Measurements from ENCODE around the gene TANGO2. TPM values are rescaled to one million over a fixed set of nuclear protein-coding genes. Genes with fewer than 3 reads are reported as not detected.
A peak's percentile ranks its signal among the peaks of the same experiment; 100 is the strongest.

Gene TANGO2
- total RNA-seq, 1 donor from 2014 or later: 20.9 TPM

DNA sequence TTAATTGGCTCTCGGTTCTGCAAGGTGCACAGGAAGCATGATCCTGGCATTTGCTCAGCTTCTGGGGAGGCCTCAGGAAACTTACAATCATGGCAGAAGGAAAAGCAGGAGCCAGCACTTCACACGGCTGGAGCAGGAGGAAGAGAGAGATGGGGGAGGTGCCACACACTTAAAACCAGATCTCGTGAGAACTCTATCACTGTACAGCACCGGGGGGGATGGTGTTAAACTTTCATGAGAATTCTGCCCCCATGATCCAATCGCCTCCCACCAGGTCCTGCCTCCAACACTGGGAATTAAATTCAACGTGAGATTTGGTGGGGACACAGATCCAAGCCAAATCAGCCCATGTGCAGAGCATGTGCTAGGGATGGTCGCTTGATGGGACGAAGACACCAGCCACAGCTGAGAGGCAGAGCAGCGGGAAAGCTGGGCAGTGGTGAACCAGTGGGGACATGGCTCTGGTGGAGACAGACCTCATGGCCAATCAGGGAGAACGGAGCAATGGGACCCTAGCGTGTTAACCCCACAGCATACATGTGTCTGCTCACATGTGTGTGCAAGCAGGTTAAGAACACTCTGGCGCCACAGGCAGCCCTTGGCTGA, 6.2 kb downstream of the TANGO2 start:
- H3K4me3 ChIP-seq (ENCODE audit: low read depth, low read length): no peak overlapping the region
- H3K27me3 ChIP-seq (ENCODE audit: control insufficient read depth, insufficient read depth, low read length): no peaks in the 10 kb centered on the region
- TF ChIP-seq, protein P1, sequence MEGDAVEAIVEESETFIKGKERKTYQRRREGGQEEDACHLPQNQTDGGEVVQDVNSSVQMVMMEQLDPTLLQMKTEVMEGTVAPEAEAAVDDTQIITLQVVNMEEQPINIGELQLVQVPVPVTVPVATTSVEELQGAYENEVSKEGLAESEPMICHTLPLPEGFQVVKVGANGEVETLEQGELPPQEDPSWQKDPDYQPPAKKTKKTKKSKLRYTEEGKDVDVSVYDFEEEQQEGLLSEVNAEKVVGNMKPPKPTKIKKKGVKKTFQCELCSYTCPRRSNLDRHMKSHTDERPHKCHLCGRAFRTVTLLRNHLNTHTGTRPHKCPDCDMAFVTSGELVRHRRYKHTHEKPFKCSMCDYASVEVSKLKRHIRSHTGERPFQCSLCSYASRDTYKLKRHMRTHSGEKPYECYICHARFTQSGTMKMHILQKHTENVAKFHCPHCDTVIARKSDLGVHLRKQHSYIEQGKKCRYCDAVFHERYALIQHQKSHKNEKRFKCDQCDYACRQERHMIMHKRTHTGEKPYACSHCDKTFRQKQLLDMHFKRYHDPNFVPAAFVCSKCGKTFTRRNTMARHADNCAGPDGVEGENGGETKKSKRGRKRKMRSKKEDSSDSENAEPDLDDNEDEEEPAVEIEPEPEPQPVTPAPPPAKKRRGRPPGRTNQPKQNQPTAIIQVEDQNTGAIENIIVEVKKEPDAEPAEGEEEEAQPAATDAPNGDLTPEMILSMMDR (IDR thresholded peaks at IDR 0.05; ENCODE audit: insufficient read depth, low read length, poor library complexity, severe bottlenecking): no peak
- DNase-seq (ENCODE audit: low read depth): no peak
- peaks cover 3% of the 10 kb centered on the region for H3K36me3 ChIP-seq (ENCODE audit: control insufficient read depth, insufficient read depth, low read length)

DNA sequence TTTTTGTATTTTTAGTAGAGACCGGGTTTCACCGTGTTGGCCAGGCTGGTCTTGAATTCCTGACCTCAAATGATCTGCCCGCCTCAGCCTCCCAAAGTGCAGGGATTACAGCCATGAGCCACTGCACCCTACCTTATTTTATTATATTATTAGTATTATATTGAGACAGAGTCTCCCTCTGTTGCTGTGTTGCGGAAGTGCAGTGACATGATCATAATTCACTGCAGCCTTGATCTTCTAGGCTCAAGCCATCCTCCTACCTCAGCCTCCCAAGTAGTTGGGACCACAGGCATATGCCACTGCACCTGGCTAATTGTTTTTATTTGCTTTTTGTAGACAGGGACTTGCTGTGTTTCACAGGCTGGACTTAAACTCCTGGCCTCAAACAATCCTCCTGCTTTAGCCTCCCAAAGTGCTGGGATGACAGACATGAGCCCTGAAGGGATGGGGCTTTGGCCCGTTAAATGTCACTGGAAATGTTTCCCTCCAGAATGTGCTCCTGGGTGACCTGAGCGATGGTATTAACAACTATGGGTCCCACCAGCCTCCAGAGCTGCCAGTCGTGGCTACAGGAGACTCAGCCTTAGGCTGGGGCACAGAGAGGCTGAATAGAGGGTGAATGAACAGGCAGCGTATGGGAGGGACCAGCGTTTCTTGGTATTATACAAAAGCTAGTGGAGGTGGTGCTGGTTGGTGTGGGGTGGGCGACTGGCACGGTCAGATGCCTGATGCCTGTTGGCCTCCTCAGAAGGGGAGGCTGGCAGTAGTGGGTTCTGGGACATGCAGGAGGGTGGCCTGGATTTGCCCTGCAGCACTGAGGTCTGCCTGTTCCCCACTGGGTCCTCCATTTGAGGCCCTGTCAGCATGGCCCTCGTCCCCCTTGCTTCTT, 7.3 kb downstream of the TANGO2 start:
- no peaks in the 10 kb centered on the region for H3K27me3 ChIP-seq (ENCODE audit: control insufficient read depth, insufficient read depth, low read length)
- peaks cover 3% of the 10 kb centered on the region for H3K36me3 ChIP-seq (ENCODE audit: control insufficient read depth, insufficient read depth, low read length)
- no peak for DNase-seq (ENCODE audit: low read depth)
- TF ChIP-seq, protein P1 (IDR thresholded peaks at IDR 0.05; ENCODE audit: insufficient read depth, low read length, poor library complexity, severe bottlenecking): peak; percentile 17
- no peak overlapping the region for H3K4me3 ChIP-seq (ENCODE audit: low read depth, low read length)

- Histone ChIP-seq H3K4me3 (ENCODE audit: low read depth, low read length) (no peak overlapping the region), H3K27me3 (ENCODE audit: control insufficient read depth, insufficient read depth, low read length) (no peaks in the 10 kb centered on the region), H3K36me3 (ENCODE audit: control insufficient read depth, insufficient read depth, low read length) (peaks cover 3% of the 10 kb centered on the region)
- no peak for DNase-seq (ENCODE audit: low read depth)
- TF ChIP-seq, protein P1 (IDR thresholded peaks at IDR 0.05; ENCODE audit: insufficient read depth, low read length, poor library complexity, severe bottlenecking): no peak
Observed at GRCh38 chr22:20028855-20029549, 8.1 kb downstream of the TANGO2 start.

DNA sequence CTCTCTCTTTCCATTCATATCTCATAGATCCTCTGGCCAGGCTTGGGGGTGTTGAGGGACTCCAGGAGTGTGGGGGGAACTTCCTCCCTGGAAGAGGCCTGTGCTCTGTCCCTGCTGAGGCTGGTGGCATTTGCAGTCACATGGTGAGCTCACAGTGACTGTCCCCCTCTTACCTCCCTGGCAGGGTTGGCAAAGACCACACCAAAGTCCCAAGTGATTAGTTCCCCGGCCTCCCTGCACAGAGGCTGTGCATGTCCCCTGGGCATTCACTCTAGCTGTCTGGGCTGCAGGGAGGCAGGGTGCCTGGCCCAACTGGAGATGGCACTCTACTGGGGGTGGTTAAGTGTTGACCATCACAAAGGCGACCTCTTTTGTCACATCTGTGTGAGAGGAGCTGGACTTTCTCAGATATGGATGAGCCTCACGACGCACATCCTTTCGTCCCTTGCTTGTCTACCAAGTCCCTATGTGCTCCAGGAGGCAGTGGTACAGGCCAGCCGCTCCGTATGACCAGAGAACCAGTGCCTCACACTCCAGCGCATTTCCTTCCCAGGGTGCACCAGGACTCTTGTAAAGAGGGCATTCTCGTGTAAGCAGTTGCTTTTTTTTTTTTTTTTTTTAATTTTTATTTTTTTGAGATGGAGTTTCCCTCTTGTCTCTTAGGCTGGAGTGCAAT, 8.8 kb downstream of the TANGO2 start:
- DNase-seq (ENCODE audit: low read depth): no peak
- Histone ChIP-seq H3K36me3 (ENCODE audit: control insufficient read depth, insufficient read depth, low read length) (peaks cover 3% of the 10 kb centered on the region), H3K27me3 (ENCODE audit: control insufficient read depth, insufficient read depth, low read length) (no peaks in the 10 kb centered on the region), H3K4me3 (ENCODE audit: low read depth, low read length) (no peak overlapping the region)
- TF ChIP-seq, protein P1 (IDR thresholded peaks at IDR 0.05; ENCODE audit: insufficient read depth, low read length, poor library complexity, severe bottlenecking): no peak

- no peak for DNase-seq (ENCODE audit: low read depth)
- Histone ChIP-seq H3K4me3 (ENCODE audit: low read depth, low read length) (no peak overlapping the region), H3K36me3 (ENCODE audit: control insufficient read depth, insufficient read depth, low read length) (peaks cover 2% of the 10 kb centered on the region), H3K27me3 (ENCODE audit: control insufficient read depth, insufficient read depth, low read length) (no peaks in the 10 kb centered on the region)
- TF ChIP-seq, protein P1 (IDR thresholded peaks at IDR 0.05; ENCODE audit: insufficient read depth, low read length, poor library complexity, severe bottlenecking): no peak
Observed at GRCh38 chr22:20031732-20032406, 11.0 kb downstream of the TANGO2 start.
